Liver (tissue), 9 donors: Measurements from ENCODE around the gene TLR1. TPM values are rescaled to one million over a fixed set of nuclear protein-coding genes. Genes with fewer than 3 reads are reported as not detected.

Experiments
- DNase-seq: peaks from one replicate; pipeline ENCODE4 v3.0.0-alpha.2; 2017; ENCODE audit warnings: low spot score
- H3K27ac ChIP-seq, 2 donors: one replicate each; pipeline ENCODE4 v1.7.0; 2013; ENCODE audit warnings: inconsistent platforms in 2 of 2, low read length in 2 of 2, control low read depth in 1 of 2, low read depth in 1 of 2, mild to moderate bottlenecking in 1 of 2
- H3K27me3 ChIP-seq, 4 donors: one replicate each; pipeline versions ENCODE4 v1.6.1 to v1.7.0; 2013; ENCODE audit warnings: low read length in 3 of 4, inconsistent platforms in 1 of 4, mild to moderate bottlenecking in 1 of 4, moderate library complexity in 1 of 4; ENCODE audit not compliant: control insufficient read depth in 4 of 4, insufficient read depth in 4 of 4
- H3K36me3 ChIP-seq, 4 donors: one replicate each; pipeline versions ENCODE4 v1.6.1 to v1.7.0; 2013; ENCODE audit warnings: low read length in 3 of 4, mild to moderate bottlenecking in 3 of 4, low read depth in 1 of 4, moderate library complexity in 1 of 4; ENCODE audit not compliant: control insufficient read depth in 4 of 4, insufficient read depth in 3 of 4
- H3K4me1 ChIP-seq, 4 donors: one replicate each; pipeline versions ENCODE4 v1.6.1 to v1.7.0; 2013; ENCODE audit warnings: low read length in 3 of 4, mild to moderate bottlenecking in 3 of 4, moderate library complexity in 1 of 4; ENCODE audit not compliant: control insufficient read depth in 4 of 4, insufficient read depth in 4 of 4
- H3K4me3 ChIP-seq, 3 donors: one replicate each; pipeline versions ENCODE4 v1.6.1 to v1.7.0; 2013; ENCODE audit warnings: low read length in 3 of 3, control low read depth in 1 of 3, low read depth in 1 of 3, mild to moderate bottlenecking in 1 of 3
- H3K9ac ChIP-seq, 2 donors: one replicate each; pipeline ENCODE4 v1.7.0; 2013; ENCODE audit warnings: low read length in 2 of 2, mild to moderate bottlenecking in 2 of 2, moderate library complexity in 2 of 2, control low read depth in 1 of 2, low read depth in 1 of 2
- H3K9me3 ChIP-seq, 4 donors: one replicate each; pipeline versions ENCODE4 v1.6.1 to v1.7.0; 2013; ENCODE audit warnings: low read length in 3 of 4; ENCODE audit not compliant: control insufficient read depth in 4 of 4
- EGR1 ChIP-seq, 2 donors: IDR thresholded peaks; 2 replicates each; pipeline ENCODE4 v1.6.1; 2016 to 2018; ENCODE audit warnings: antibody characterized with exemption in 2 of 2, low read depth in 2 of 2
- FOXA1 ChIP-seq: IDR thresholded peaks from 2 replicates; pipeline ENCODE4 v1.6.1; 2016; ENCODE audit warnings: antibody characterized with exemption
- FOXA2 ChIP-seq: IDR thresholded peaks from 2 replicates; pipeline ENCODE4 v1.6.1; 2016; ENCODE audit warnings: antibody characterized with exemption
- GABPA ChIP-seq, 2 donors: IDR thresholded peaks in 1 of 2; conservative IDR thresholded peaks in 1 of 2; 2 replicates each; pipeline ENCODE4 v1.6.1; 2016; ENCODE audit warnings: antibody characterized with exemption in 2 of 2, mild to moderate bottlenecking in 1 of 2, moderate library complexity in 1 of 2
- HNF4A ChIP-seq, 2 donors: conservative IDR thresholded peaks; 2 replicates each; pipeline ENCODE4 v1.6.1; 2016; ENCODE audit warnings: antibody characterized with exemption in 2 of 2, mild to moderate bottlenecking in 2 of 2
- HNF4G ChIP-seq: IDR thresholded peaks from 2 replicates; pipeline ENCODE4 v1.6.1; 2016; ENCODE audit warnings: antibody characterized with exemption
- JUND ChIP-seq, 2 donors: IDR thresholded peaks; 2 replicates each; pipeline ENCODE4 v1.6.1; 2016; ENCODE audit warnings: antibody characterized with exemption in 2 of 2
- NR2F2 ChIP-seq: IDR thresholded peaks from 2 replicates; pipeline ENCODE4 v1.6.1; 2016; ENCODE audit warnings: antibody characterized with exemption
- RAD21 ChIP-seq, 2 donors: IDR thresholded peaks; 2 replicates each; pipeline ENCODE4 v1.6.1; 2016; ENCODE audit warnings: antibody characterized with exemption in 2 of 2, mild to moderate bottlenecking in 2 of 2
- RXRA ChIP-seq, 2 donors: IDR thresholded peaks; 2 replicates each; pipeline ENCODE4 v1.6.1; 2017 to 2018; ENCODE audit warnings: antibody characterized with exemption in 2 of 2, mild to moderate bottlenecking in 1 of 2
- SP1 ChIP-seq: IDR thresholded peaks from 2 replicates; pipeline ENCODE4 v1.6.1; 2018; ENCODE audit warnings: antibody characterized with exemption, mild to moderate bottlenecking
- TAF1 ChIP-seq: conservative IDR thresholded peaks from 2 replicates; pipeline ENCODE4 v1.6.1; 2016; ENCODE audit warnings: antibody characterized with exemption, mild to moderate bottlenecking
- YY1 ChIP-seq: IDR thresholded peaks from 2 replicates; pipeline ENCODE4 v1.6.1; 2016; ENCODE audit warnings: antibody characterized with exemption, mild to moderate bottlenecking
- WGBS: extraction: QIAGEN DNeasy Blood & Tissue Kit; methylation state at CpG from one replicate; pipeline ENCODE4 v1.1.7; 2013; 5-methylcytosine and 5-hydroxymethylcytosine counted together
- polyA plus RNA-seq, 2 donors: library from polyadenylated mRNA; stranded (reverse) in 1 of 2; unstranded in 1 of 2; fragments of 200-250 nt in 1 of 2; fragments of >200 nt in 1 of 2; fragmentation: Nextera tagmentation in 1 of 2; extraction: Ambion mirVana in 1 of 2; gene quantifications; one replicate each; pipeline versions ENCODE4 v1.2.1 to v1.2.3, GENCODE V29; 2013 to 2015
- total RNA-seq, 2 donors: library from RNA; depleted of rRNA; stranded (reverse); fragments of >200 nt; gene quantifications; one replicate each; pipeline ENCODE4 v1.2.3, GENCODE V29; 2014
- TF ChIP-seq, protein P1 (sequence below): IDR thresholded peaks from 2 replicates; pipeline ENCODE4 v1.6.1; 2016; ENCODE audit warnings: antibody characterized with exemption
- TF ChIP-seq, protein P2 (sequence below): IDR thresholded peaks from 2 replicates; pipeline ENCODE4 v1.6.1; 2016; ENCODE audit warnings: antibody characterized with exemption, mild to moderate bottlenecking
- TF ChIP-seq, protein P3 (sequence below): fragments of 150-350 bp; IDR thresholded peaks from 2 replicates; pipeline ENCODE4 v1.5.1; 2017; ENCODE audit warnings: improper control_type of control experiment, low read depth, low read length; ENCODE audit not compliant: missing input control
- TF ChIP-seq, protein P4 (sequence below): IDR thresholded peaks from 2 replicates; pipeline ENCODE4 v1.6.1; 2016; ENCODE audit warnings: antibody characterized with exemption
- donor health status: healthy.
- donor health status: healthy.
- donor health status: healthy.
- donor health status: healthy.
- donor health status: healthy.

Gene TLR1
- total and polyA plus RNA-seq, 4 donors, result 2.7 to 10.0 (median 6.4) TPM

DNA sequence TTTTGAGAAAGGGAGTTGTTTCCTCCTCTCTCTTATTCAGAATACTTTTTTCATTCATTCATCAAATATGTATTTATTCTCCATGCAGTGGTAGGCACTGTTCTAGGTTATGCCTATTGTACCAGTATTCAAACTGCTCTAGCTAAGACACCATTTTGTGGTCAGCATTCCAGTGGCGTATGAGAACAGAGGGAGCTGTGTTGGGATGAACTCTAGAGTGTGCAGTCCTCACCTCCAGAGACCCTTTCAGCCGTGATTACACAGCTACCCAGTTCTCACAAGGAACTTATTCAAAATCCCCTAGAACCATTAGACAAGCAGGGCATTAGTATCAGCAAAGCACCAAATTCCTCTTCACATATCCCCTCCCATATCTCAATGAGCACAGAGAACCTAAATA lies 4.2 kb downstream of the TLR1 start:
- Histone ChIP-seq H3K9ac (no peak overlapping the region), H3K4me1 (peaks cover 0 to 17% (median 6%) of the 10 kb centered on the region in 4 donors), H3K9me3 (no peaks in the 10 kb centered on the region), H3K36me3 (peaks cover 0 to 26% (median 18%) of the 10 kb centered on the region in 4 donors), H3K27ac (no peak overlapping the region), H3K4me3 (no peak overlapping the region), H3K27me3 (no peaks in the 10 kb centered on the region)
- DNase-seq, result no peak
- 95% methylated on average over 2 of the region's 2 CpGs for WGBS
- TF ChIP-seq, protein P1, sequence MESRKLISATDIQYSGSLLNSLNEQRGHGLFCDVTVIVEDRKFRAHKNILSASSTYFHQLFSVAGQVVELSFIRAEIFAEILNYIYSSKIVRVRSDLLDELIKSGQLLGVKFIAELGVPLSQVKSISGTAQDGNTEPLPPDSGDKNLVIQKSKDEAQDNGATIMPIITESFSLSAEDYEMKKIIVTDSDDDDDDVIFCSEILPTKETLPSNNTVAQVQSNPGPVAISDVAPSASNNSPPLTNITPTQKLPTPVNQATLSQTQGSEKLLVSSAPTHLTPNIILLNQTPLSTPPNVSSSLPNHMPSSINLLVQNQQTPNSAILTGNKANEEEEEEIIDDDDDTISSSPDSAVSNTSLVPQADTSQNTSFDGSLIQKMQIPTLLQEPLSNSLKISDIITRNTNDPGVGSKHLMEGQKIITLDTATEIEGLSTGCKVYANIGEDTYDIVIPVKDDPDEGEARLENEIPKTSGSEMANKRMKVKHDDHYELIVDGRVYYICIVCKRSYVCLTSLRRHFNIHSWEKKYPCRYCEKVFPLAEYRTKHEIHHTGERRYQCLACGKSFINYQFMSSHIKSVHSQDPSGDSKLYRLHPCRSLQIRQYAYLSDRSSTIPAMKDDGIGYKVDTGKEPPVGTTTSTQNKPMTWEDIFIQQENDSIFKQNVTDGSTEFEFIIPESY, result no peak
- TF ChIP-seq, protein P2, sequence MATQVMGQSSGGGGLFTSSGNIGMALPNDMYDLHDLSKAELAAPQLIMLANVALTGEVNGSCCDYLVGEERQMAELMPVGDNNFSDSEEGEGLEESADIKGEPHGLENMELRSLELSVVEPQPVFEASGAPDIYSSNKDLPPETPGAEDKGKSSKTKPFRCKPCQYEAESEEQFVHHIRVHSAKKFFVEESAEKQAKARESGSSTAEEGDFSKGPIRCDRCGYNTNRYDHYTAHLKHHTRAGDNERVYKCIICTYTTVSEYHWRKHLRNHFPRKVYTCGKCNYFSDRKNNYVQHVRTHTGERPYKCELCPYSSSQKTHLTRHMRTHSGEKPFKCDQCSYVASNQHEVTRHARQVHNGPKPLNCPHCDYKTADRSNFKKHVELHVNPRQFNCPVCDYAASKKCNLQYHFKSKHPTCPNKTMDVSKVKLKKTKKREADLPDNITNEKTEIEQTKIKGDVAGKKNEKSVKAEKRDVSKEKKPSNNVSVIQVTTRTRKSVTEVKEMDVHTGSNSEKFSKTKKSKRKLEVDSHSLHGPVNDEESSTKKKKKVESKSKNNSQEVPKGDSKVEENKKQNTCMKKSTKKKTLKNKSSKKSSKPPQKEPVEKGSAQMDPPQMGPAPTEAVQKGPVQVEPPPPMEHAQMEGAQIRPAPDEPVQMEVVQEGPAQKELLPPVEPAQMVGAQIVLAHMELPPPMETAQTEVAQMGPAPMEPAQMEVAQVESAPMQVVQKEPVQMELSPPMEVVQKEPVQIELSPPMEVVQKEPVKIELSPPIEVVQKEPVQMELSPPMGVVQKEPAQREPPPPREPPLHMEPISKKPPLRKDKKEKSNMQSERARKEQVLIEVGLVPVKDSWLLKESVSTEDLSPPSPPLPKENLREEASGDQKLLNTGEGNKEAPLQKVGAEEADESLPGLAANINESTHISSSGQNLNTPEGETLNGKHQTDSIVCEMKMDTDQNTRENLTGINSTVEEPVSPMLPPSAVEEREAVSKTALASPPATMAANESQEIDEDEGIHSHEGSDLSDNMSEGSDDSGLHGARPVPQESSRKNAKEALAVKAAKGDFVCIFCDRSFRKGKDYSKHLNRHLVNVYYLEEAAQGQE, result no peak
- TF ChIP-seq RXRA (IDR thresholded peaks at IDR 0.05), result no peak
- TF ChIP-seq HNF4G, result no peak
- no peak for TF ChIP-seq EGR1 (IDR thresholded peaks at IDR 0.05; ENCODE audit: low read depth in 2 of 2)
- TF ChIP-seq JUND (IDR thresholded peaks at IDR 0.05), result no peak
- no peak for TF ChIP-seq HNF4A (conservative IDR thresholded peaks at IDR 0.05)
- no peak for TF ChIP-seq FOXA1
- no peak for TF ChIP-seq NR2F2
- no peak for TF ChIP-seq YY1
- TF ChIP-seq, protein P3, sequence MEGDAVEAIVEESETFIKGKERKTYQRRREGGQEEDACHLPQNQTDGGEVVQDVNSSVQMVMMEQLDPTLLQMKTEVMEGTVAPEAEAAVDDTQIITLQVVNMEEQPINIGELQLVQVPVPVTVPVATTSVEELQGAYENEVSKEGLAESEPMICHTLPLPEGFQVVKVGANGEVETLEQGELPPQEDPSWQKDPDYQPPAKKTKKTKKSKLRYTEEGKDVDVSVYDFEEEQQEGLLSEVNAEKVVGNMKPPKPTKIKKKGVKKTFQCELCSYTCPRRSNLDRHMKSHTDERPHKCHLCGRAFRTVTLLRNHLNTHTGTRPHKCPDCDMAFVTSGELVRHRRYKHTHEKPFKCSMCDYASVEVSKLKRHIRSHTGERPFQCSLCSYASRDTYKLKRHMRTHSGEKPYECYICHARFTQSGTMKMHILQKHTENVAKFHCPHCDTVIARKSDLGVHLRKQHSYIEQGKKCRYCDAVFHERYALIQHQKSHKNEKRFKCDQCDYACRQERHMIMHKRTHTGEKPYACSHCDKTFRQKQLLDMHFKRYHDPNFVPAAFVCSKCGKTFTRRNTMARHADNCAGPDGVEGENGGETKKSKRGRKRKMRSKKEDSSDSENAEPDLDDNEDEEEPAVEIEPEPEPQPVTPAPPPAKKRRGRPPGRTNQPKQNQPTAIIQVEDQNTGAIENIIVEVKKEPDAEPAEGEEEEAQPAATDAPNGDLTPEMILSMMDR, result no peak
- no peak for TF ChIP-seq FOXA2
- TF ChIP-seq, protein P4, sequence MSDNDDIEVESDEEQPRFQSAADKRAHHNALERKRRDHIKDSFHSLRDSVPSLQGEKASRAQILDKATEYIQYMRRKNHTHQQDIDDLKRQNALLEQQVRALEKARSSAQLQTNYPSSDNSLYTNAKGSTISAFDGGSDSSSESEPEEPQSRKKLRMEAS, result no peak
- TF ChIP-seq SP1, result no peak
- no peak for TF ChIP-seq TAF1
- TF ChIP-seq GABPA (IDR thresholded peaks at IDR 0.05 in 1 of 2, conservative IDR thresholded peaks at IDR 0.05 in 1 of 2), result no peak
- TF ChIP-seq RAD21 (IDR thresholded peaks at IDR 0.05), result no peak

DNA sequence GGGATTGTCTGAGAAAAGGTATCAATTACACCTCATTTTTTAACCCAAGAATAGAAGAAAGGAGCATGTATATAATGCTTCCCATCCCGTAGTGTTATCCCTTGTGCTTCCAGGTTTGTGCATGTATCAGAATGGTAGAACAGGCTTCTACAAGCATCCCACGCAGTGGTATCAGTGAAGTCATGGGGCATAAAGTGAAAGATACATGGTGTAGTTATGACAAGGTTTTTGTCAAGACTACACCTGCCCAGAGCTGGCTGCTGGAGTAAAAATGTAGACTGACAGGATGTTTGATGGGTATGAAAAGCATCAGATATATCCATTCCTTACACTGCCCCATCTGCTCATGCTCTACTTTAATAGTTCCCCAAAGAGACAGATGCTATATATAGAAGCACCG lies 9.5 kb downstream of the TLR1 start:
- H3K9me3 ChIP-seq, result no peaks in the 10 kb centered on the region
- DNase-seq, result no peak
- H3K36me3 ChIP-seq, result peaks cover 0 to 24% (median 13%) of the 10 kb centered on the region in 4 donors
- no peak for TF ChIP-seq HNF4G
- H3K27ac ChIP-seq, result no peak overlapping the region
- H3K9ac ChIP-seq, result no peak overlapping the region
- H3K4me3 ChIP-seq, result no peak overlapping the region
- peaks cover 0 to 6% (median 3%) of the 10 kb centered on the region in 4 donors for H3K4me1 ChIP-seq
- 97% methylated on average over 3 of the region's 3 CpGs for WGBS
- H3K27me3 ChIP-seq, result no peaks in the 10 kb centered on the region
